Stimulated activated naive CD8-positive, alpha-beta T cell treated with anti-CD3 and anti-CD28 coated beads, Interleukin-15, amount 100 ng/mL, for 72 hours (primary cell): ENCODE results near the gene HDAC1.
"Not testable (repeated sequence)": the region's sequence is repeated elsewhere in the genome, so short reads cannot be mapped to it uniquely, and the experiment has no call there.

Experiments used
- ATAC-seq: fragments of 150-1000 bp; cut with Tn5 transposase; 2 replicates; pipeline ENCODE4 v1.10.0; 2021; ENCODE audit warnings: mild to moderate bottlenecking, moderate library complexity
- DNase-seq, 2 donors: peaks; one replicate each; pipeline ENCODE4 v3.0.0; 2021 to 2022
- H3K27ac Mint-ChIP-seq, 2 donors: one replicate each; pipeline ENCODE4 v1.8.0; 2022; ENCODE audit warnings: mild to moderate bottlenecking in 2 of 2, mixed read lengths in 2 of 2, moderate library complexity in 2 of 2
- H3K27me3 Mint-ChIP-seq: one replicate; pipeline ENCODE4 v1.8.0; 2022; ENCODE audit warnings: mixed read lengths
- H3K4me1 Mint-ChIP-seq: one replicate; pipeline ENCODE4 v1.8.0; 2022; ENCODE audit warnings: mild to moderate bottlenecking, mixed read lengths
- H3K4me3 Mint-ChIP-seq, 2 donors: one replicate each; pipeline ENCODE4 v1.8.0; 2022; ENCODE audit warnings: mild to moderate bottlenecking in 2 of 2, mixed read lengths in 2 of 2, moderate library complexity in 1 of 2
- H3K9me3 Mint-ChIP-seq, 2 donors: one replicate each; pipeline ENCODE4 v1.8.0; 2022; ENCODE audit warnings: mixed read lengths in 2 of 2

The HDAC1 gene

GRCh38 chr1:32266921-32267591, 24.8 kb upstream of the HDAC1 start:
- Mint-ChIP-seq H3K4me3 (peak overlapping the region; percentile 81 to 83), H3K9me3 (peaks cover 0 to 3% of the 10 kb centered on the region in 2 donors), H3K27ac (peak overlapping the region; percentile 81 to 97), H3K27me3 (no peaks in the 10 kb centered on the region), H3K4me1 (peaks cover 84% of the 10 kb centered on the region)
- ATAC-seq (peak; percentile 47), DNase-seq (no peak)

GRCh38 chr1:32269744-32270143, 22.1 kb upstream of the HDAC1 start:
- H3K9me3 Mint-ChIP-seq = peaks cover 0 to 3% of the 10 kb centered on the region in 2 donors
- peaks cover 86% of the 10 kb centered on the region for H3K4me1 Mint-ChIP-seq
- DNase-seq (no peak), ATAC-seq (no peak)
- H3K27ac Mint-ChIP-seq = peak overlapping the region in 1 of 2 donors; percentile 72
- no peaks in the 10 kb centered on the region for H3K27me3 Mint-ChIP-seq
- no peak overlapping the region for H3K4me3 Mint-ChIP-seq

GRCh38 chr1:32272557-32273390, 19.1 kb upstream of the HDAC1 start:
- peaks cover 67% of the 10 kb centered on the region for H3K4me1 Mint-ChIP-seq

GRCh38 chr1:32273391-32274208, 18.3 kb upstream of the HDAC1 start:
- H3K27ac Mint-ChIP-seq = peak overlapping the region; percentile 95 to 96
- no peaks in the 10 kb centered on the region for H3K9me3 Mint-ChIP-seq
- peak; percentile 95 for ATAC-seq
- H3K4me1 Mint-ChIP-seq = peaks cover 65% of the 10 kb centered on the region
- H3K27me3 Mint-ChIP-seq = no peaks in the 10 kb centered on the region
- peak; percentile 70 to 88 for DNase-seq
- H3K4me3 Mint-ChIP-seq = peak overlapping the region; percentile 65 to 77

More at GRCh38 chr1:32272557-32273390, 19.1 kb upstream of the HDAC1 start:
- Mint-ChIP-seq H3K4me3 (peak overlapping the region; percentile 65 to 77), H3K27me3 (no peaks in the 10 kb centered on the region), H3K9me3 (no peaks in the 10 kb centered on the region), H3K27ac (peak overlapping the region; percentile 95 to 96)
- ATAC-seq = peak; percentile 19
- DNase-seq = no peak

- Mint-ChIP-seq H3K9me3 (no peaks in the 10 kb centered on the region), H3K4me1 (peaks cover 54% of the 10 kb centered on the region), H3K27me3 (no peaks in the 10 kb centered on the region), H3K27ac (peak overlapping the region; percentile 74 to 95), H3K4me3 (peak overlapping the region; percentile 65 to 77)
- DNase-seq = no peak
- no peak for ATAC-seq
Observed at GRCh38 chr1:32274646-32275340, 17.1 kb upstream of the HDAC1 start.

- no peak for DNase-seq
- Mint-ChIP-seq H3K4me1 (peaks cover 52% of the 10 kb centered on the region), H3K9me3 (no peaks in the 10 kb centered on the region), H3K27me3 (no peaks in the 10 kb centered on the region), H3K4me3 (peak overlapping the region; percentile 65 to 77), H3K27ac (peak overlapping the region; percentile 2 to 74)
- no peak for ATAC-seq
Observed at GRCh38 chr1:32275424-32275823, 16.5 kb upstream of the HDAC1 start.

- Mint-ChIP-seq H3K4me3 (no peak overlapping the region), H3K27me3 (no peaks in the 10 kb centered on the region), H3K9me3 (no peaks in the 10 kb centered on the region), H3K4me1 (peaks cover 47% of the 10 kb centered on the region), H3K27ac (peak overlapping the region; percentile 13 to 57)
- ATAC-seq = no peak
- no peak for DNase-seq
Observed at GRCh38 chr1:32276032-32276782, 15.7 kb upstream of the HDAC1 start.

GRCh38 chr1:32284777-32285176, 7.1 kb upstream of the HDAC1 start:
- not testable (repeated sequence) for H3K4me3 Mint-ChIP-seq, H3K9me3 Mint-ChIP-seq, H3K4me1 Mint-ChIP-seq, H3K27me3 Mint-ChIP-seq, DNase-seq, ATAC-seq
- peak overlapping the region; percentile 12 to 57 for H3K27ac Mint-ChIP-seq

- Mint-ChIP-seq H3K4me1 (peaks cover 7% of the 10 kb centered on the region), H3K27ac (no peak overlapping the region), H3K4me3 (no peak overlapping the region), H3K9me3 (no peaks in the 10 kb centered on the region), H3K27me3 (no peaks in the 10 kb centered on the region)
- no peak for ATAC-seq
- no peak for DNase-seq
Observed at GRCh38 chr1:32285658-32286057, 6.2 kb upstream of the HDAC1 start.

- DNase-seq = no peak
- no peak for ATAC-seq
- H3K27ac Mint-ChIP-seq = peak overlapping the region in 1 of 2 donors; percentile 90
- H3K4me1 Mint-ChIP-seq = peaks cover 19% of the 10 kb centered on the region
- H3K9me3 Mint-ChIP-seq = no peaks in the 10 kb centered on the region
- H3K27me3 Mint-ChIP-seq = no peaks in the 10 kb centered on the region
- H3K4me3 Mint-ChIP-seq = no peak overlapping the region
Observed at GRCh38 chr1:32286763-32287162, 5.1 kb upstream of the HDAC1 start.

- Mint-ChIP-seq H3K27ac (no peak overlapping the region), H3K9me3 (no peaks in the 10 kb centered on the region), H3K4me3 (no peak overlapping the region), H3K27me3 (no peaks in the 10 kb centered on the region), H3K4me1 (peaks cover 33% of the 10 kb centered on the region)
- ATAC-seq (no peak), DNase-seq (no peak)
Observed at GRCh38 chr1:32289256-32289655, 2.6 kb upstream of the HDAC1 start.

- H3K27ac Mint-ChIP-seq = peak overlapping the region; percentile 94 to 98
- DNase-seq (no peak), ATAC-seq (no peak)
- no peaks in the 10 kb centered on the region for H3K27me3 Mint-ChIP-seq
- peaks cover 53% of the 10 kb centered on the region for H3K4me1 Mint-ChIP-seq
- no peaks in the 10 kb centered on the region for H3K9me3 Mint-ChIP-seq
- peak overlapping the region; percentile 93 to 96 for H3K4me3 Mint-ChIP-seq
Observed at GRCh38 chr1:32291145-32291707, 657 bp upstream of the HDAC1 start.

GRCh38 chr1:32298211-32298610, 6.3 kb downstream of the HDAC1 start:
- not testable (repeated sequence) for H3K9me3 Mint-ChIP-seq, H3K4me3 Mint-ChIP-seq, DNase-seq, H3K27me3 Mint-ChIP-seq, ATAC-seq
- H3K27ac Mint-ChIP-seq = peak overlapping the region in 1 of 2 donors; percentile 39
- peaks cover 46% of the 10 kb centered on the region for H3K4me1 Mint-ChIP-seq

GRCh38 chr1:32299327-32299726, 7.4 kb downstream of the HDAC1 start:
- H3K27me3 Mint-ChIP-seq = no peaks in the 10 kb centered on the region
- H3K27ac Mint-ChIP-seq = peak overlapping the region in 1 of 2 donors; percentile 75
- no peak overlapping the region for H3K4me3 Mint-ChIP-seq
- H3K4me1 Mint-ChIP-seq = peaks cover 44% of the 10 kb centered on the region
- DNase-seq (no peak), ATAC-seq (no peak)
- no peaks in the 10 kb centered on the region for H3K9me3 Mint-ChIP-seq
